C4-2B (cell line): ENCODE results near the gene RASL12.
"Not testable (repeated sequence)": the region's sequence is repeated elsewhere in the genome, so short reads cannot be mapped to it uniquely, and the experiment has no call there.

Source experiments
- H3K27ac ChIP-seq: fragments of 450-650 bp; 2 replicates; pipeline ENCODE4 v1.5.1; 2017
- CTCF ChIP-seq: fragments of 450-650 bp; conservative IDR thresholded peaks from 2 replicates; pipeline ENCODE4 v1.5.1; 2017; ENCODE audit warnings: mild to moderate bottlenecking
- ZFX ChIP-seq: fragments of 450-650 bp; IDR thresholded peaks from 2 replicates; pipeline ENCODE4 v1.6.1; 2017

RASL12 gene

DNA sequence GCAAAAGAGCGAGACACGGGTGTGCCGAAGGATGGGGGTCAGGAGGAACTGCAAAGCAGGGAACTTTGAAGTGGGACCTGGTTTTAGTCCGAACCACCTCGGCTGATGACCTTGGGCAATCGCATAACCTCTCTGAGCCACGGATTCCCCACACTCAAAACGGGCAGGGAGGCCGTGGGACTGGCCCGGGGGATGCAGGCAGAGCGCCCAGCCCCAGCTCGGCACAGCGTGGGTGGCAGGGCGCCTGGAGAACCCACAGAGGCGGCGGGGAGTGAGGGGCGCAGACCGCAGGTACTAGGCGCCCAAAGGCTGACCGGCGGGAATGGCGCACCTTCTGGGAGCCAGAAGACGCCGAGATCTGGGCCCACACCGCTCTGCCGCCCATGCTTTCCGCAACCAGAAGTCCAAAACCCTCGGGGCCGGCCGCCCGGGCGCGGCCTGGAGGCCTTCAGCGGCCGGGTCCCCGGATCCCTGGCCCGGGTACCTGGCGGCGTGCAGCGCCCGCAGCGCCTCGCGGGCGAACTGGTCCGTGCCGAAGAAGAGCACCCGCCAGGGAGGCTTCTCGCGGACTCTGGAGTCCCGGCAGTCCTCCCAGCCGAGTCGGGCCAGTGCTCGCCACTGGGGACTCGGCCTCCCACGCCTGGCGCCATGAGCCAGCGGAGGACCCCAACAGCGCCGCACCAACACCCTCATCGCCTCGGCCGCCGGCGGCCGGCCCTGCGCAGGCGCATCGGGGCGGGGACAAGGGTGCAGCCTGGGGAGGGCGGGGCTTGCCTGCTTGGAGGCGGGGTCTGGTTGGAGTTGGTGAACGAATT lies 38.7 kb downstream of the RASL12 start, which contains the start of gene MTFMT:
TSS of gene MTFMT (minus strand) at position 719 of the 815 bp plus-strand sequence. CDS start at position 693, 26 bp downstream.
- peak within 1 kb of the TSS; percentile 79 for H3K27ac ChIP-seq
- peak; percentile 20 for TF ChIP-seq CTCF
- TF ChIP-seq ZFX = peak; percentile 95

DNA sequence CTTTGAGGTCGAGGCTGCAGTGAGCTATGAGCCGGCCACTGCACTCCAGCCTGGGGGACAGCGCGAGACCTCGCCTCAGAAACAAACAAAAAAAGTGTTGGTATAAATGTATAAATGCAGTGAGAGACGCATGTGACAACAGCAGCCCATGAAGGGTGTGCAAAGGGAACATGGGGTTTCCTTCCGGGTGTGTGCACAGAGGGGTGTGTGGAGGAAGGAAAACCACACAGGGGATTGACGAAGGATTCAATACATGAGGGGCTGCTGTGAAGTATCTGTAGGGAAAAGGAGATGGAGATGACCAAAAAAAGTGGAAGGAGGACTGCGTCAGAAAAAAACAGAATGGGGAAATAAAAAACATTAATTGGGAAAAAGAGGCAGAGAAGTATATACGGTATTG lies 39.5 kb downstream of the RASL12 start:
- H3K27ac ChIP-seq = no peak overlapping the region
- TF ChIP-seq CTCF (no peak), ZFX (no peak)

DNA sequence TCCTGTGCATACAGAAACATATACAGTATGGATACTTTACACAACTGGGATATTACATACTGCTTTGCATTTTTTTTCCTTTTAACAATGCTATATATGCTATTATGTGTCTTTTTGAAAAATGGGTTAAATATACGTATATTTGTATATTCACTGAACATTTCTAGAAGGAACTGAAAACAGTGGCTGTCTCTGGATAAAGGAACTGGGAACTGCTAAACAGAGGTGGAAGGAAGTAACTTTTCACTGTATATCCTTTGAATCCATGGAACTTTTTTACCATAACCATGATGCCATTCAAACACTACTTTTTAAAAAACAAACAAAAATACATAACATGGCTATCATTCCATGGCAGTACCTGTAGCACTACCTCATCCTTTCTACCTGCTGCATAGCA lies 40.2 kb downstream of the RASL12 start:
- H3K27ac ChIP-seq = no peak overlapping the region
- TF ChIP-seq ZFX (no peak), CTCF (no peak)

- no peak for TF ChIP-seq ZFX
- no peak for TF ChIP-seq CTCF
- no peak overlapping the region for H3K27ac ChIP-seq
Observed at GRCh38 chr15:65026756-65027155, 41.0 kb downstream of the RASL12 start.

GRCh38 chr15:65021488-65021887 lies 46.3 kb downstream of the RASL12 start:
- TF ChIP-seq ZFX = no peak
- no peak for TF ChIP-seq CTCF
- H3K27ac ChIP-seq = no peak overlapping the region

- TF ChIP-seq CTCF (no peak), ZFX (no peak)
- H3K27ac ChIP-seq = no peak overlapping the region
Observed at GRCh38 chr15:65020419-65020818, 47.4 kb downstream of the RASL12 start.

- H3K27ac ChIP-seq = not testable (repeated sequence)
Observed at GRCh38 chr15:65011198-65011597, 56.6 kb downstream of the RASL12 start.

DNA sequence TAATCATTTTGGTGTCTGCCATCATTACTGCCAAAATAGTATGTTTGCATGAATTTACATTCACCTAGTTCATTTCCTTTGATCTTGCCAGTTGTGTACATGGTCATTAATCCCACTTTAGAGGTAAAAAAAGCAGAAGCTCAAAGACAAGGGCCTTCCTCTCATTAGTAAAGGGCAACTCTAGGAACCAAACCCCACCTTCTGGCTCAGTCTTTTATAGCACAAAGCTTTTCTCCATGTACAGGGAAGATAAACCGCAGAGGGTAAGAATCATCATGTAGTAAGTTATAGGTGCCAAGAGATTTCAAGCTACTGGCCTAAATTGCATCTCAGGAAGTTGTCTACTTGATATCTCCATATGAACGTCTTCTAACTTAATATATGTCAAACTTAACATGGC lies 58.8 kb downstream of the RASL12 start:
- no peak overlapping the region for H3K27ac ChIP-seq
- no peak for TF ChIP-seq ZFX
- TF ChIP-seq CTCF = no peak
